Tibial artery (tissue), 4 donors: ENCODE data around the gene FGL2.

Source experiments
- DNase-seq, 2 donors: peaks; one replicate each; pipeline ENCODE4 v3.0.0-alpha.2; 2019
- H3K27ac ChIP-seq, 2 donors: fragments of 200-600 bp; sonication (generic) in 1 of 2; 1 replicate in 1 of 2; 2 replicates in 1 of 2; pipeline ENCODE4 v1.5.1; 2018 to 2019; ENCODE audit warnings: mild to moderate bottlenecking in 1 of 2
- H3K27me3 ChIP-seq, 2 donors: fragments of 200-600 bp; sonication (generic) in 1 of 2; one replicate each; pipeline versions ENCODE4 v1.5.1 to v1.6.0; 2016 to 2019
- H3K36me3 ChIP-seq, 3 donors: fragments of 200-600 bp; sonication (generic) in 2 of 3; one replicate each; pipeline ENCODE4 v1.5.1; 2016 to 2019; ENCODE audit warnings: mild to moderate bottlenecking in 2 of 3
- H3K4me1 ChIP-seq, 4 donors: fragments of 200-600 bp; sonication (generic) in 2 of 4; 1 replicate in 3 of 4; 2 replicates in 1 of 4; pipeline ENCODE4 v1.5.1; 2016 to 2019
- H3K4me3 ChIP-seq, 2 donors: fragments of 200-600 bp; sonication (generic) in 1 of 2; 1 replicate in 1 of 2; 2 replicates in 1 of 2; pipeline ENCODE4 v1.5.1; 2018 to 2019; ENCODE audit warnings: mild to moderate bottlenecking in 2 of 2
- H3K9me3 ChIP-seq, 3 donors: fragments of 200-600 bp; sonication (generic) in 1 of 3; one replicate each; pipeline ENCODE4 v1.5.1; 2016 to 2019
- CTCF ChIP-seq, 2 experiments: fragments of 200-600 bp in 1 of 2; fragments of 450-650 bp in 1 of 2; IDR thresholded peaks; one replicate each; pipeline ENCODE4 v1.5.1; 2017 to 2019; ENCODE audit warnings: antibody characterized with exemption in 2 of 2, mild to moderate bottlenecking in 1 of 2, moderate library complexity in 1 of 2
- intact Hi-C: fragments of 100-400 bp; cut with DNase I; formaldehyde crosslinking; loops from one replicate; pipeline ENCODE4 v1.15.0; 2023; ENCODE audit warnings: low total_unique reads

FGL2 gene

GRCh38 chr7:77199013-77199966, at the start of gene FGL2:
FGL2 (minus strand) TSS chr7:77199819; CDS start chr7:77199793, 26 bp downstream.
- Histone ChIP-seq H3K27ac (peak within 1 kb of the TSS; percentile 57 to 67), H3K27me3 (no peaks in the 10 kb centered on the region), H3K4me3 (peak within 1 kb of the TSS; percentile 53 to 58), H3K9me3 (no peaks in the 10 kb centered on the region), H3K36me3 (no peaks in the 10 kb centered on the region), H3K4me1 (peaks cover 0 to 6% (median under 1%) of the 10 kb centered on the region in 4 donors)
- peak; percentile 83 to 86 for DNase-seq
- intact Hi-C loops: no loop called here
- TF ChIP-seq CTCF (IDR thresholded peaks at IDR 0.05): no peak

- intact Hi-C loops: no loop called here
- H3K27me3 ChIP-seq: no peaks in the 10 kb centered on the region
Observed at GRCh38 chr7:77248154-77248553, 48.5 kb upstream of the FGL2 start.

GRCh38 chr7:77247206-77247850, 47.7 kb upstream of the FGL2 start:
- Histone ChIP-seq H3K36me3 (no peaks in the 10 kb centered on the region), H3K9me3 (no peaks in the 10 kb centered on the region), H3K4me1 (peaks cover 0 to 43% (median 5%) of the 10 kb centered on the region in 4 donors), H3K27me3 (no peaks in the 10 kb centered on the region), H3K27ac (no peak overlapping the region), H3K4me3 (no peak overlapping the region)
- intact Hi-C loops: no loop called here
- peak in 1 of 2 donors; percentile 75 for DNase-seq
- TF ChIP-seq CTCF (IDR thresholded peaks at IDR 0.05): peak; percentile 65 to 86

More at GRCh38 chr7:77248154-77248553, 48.5 kb upstream of the FGL2 start:
- no peak overlapping the region for H3K27ac ChIP-seq
- no peaks in the 10 kb centered on the region for H3K36me3 ChIP-seq
- no peaks in the 10 kb centered on the region for H3K9me3 ChIP-seq
- TF ChIP-seq CTCF (IDR thresholded peaks at IDR 0.05): no peak
- no peak overlapping the region for H3K4me3 ChIP-seq
- DNase-seq: no peak
- H3K4me1 ChIP-seq: peaks cover 0 to 35% (median 2%) of the 10 kb centered on the region in 4 donors

- no peak overlapping the region for H3K4me3 ChIP-seq
Observed at GRCh38 chr7:77246026-77246640, 46.5 kb upstream of the FGL2 start.

More at GRCh38 chr7:77246026-77246640, 46.5 kb upstream of the FGL2 start:
- H3K27ac ChIP-seq: peak overlapping the region; percentile 1 to 37
- no peaks in the 10 kb centered on the region for H3K9me3 ChIP-seq
- H3K27me3 ChIP-seq: no peaks in the 10 kb centered on the region
- intact Hi-C loops: no loop called here
- H3K36me3 ChIP-seq: no peaks in the 10 kb centered on the region
- no peak for DNase-seq
- no peak for TF ChIP-seq CTCF (IDR thresholded peaks at IDR 0.05)
- H3K4me1 ChIP-seq: peaks cover 0 to 50% (median 8%) of the 10 kb centered on the region in 4 donors
